Activated CD8-positive, alpha-beta memory T cell treated with anti-CD3 and anti-CD28 coated beads for 36 hours (primary cell): Measurements from ENCODE around the gene BAHCC1. TPM values are rescaled to one million over a fixed set of nuclear protein-coding genes. Genes with fewer than 3 reads are reported as not detected.

Experiments
- CTCF ChIA-PET: fragments of 350-600 bp; sonication (Branson Sonifier 250); formaldehyde crosslinking; loops from one replicate; lab custom pipeline; 2021; ENCODE audit warnings: antibody characterized with exemption; lab: Charles Lee
- POLR2A ChIA-PET: fragments of 350-600 bp; sonication (Branson Sonifier 250); formaldehyde crosslinking; loops from one replicate; lab custom pipeline; 2021; ENCODE audit warnings: antibody characterized with exemption; lab: Charles Lee
- total RNA-seq, 2 experiments: library from RNA; stranded (reverse); gene quantifications; one replicate each; pipeline ENCODE4 v1.2.3, GENCODE V29; 2021

BAHCC1 gene
- total RNA-seq, 2 experiments from 2014 or later: not detected

- ChIA-PET CTCF (no interaction called here), POLR2A (no interaction called here)
Measured at GRCh38 chr17:81403671-81404534, 8.6 kb downstream of the BAHCC1 start.

- CTCF ChIA-PET: no interaction called here
Measured at GRCh38 chr17:81404558-81405165, 9.4 kb downstream of the BAHCC1 start.

DNA sequence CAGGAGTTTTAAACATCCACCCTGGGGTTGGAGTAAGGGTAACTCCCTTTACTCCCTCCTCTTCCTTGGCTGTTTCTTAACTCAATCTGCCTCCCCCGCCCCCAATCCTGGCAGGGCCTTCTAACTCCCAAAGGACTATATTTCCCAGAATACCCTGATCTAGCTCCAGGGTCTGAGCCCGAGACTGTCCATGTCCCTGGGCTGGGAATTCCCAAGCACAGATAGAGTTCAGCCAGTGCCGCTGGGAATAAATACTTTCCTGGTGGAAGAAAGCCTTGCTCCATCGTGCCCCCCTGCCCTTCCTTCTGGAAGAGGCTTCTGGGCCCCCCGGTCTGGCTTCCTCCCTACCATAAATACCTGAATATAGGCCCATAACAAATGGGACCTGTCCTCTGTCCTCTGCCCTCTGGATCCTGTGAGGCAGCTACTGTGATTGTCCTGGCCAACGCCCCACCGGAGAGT lies 10.2 kb downstream of the BAHCC1 start:
- ChIA-PET POLR2A (no interaction called here), CTCF (no interaction called here)

More at GRCh38 chr17:81404558-81405165, 9.4 kb downstream of the BAHCC1 start:
- POLR2A ChIA-PET: no interaction called here

- POLR2A ChIA-PET: no interaction called here
Measured at GRCh38 chr17:81406117-81406953, 11.1 kb downstream of the BAHCC1 start.

DNA sequence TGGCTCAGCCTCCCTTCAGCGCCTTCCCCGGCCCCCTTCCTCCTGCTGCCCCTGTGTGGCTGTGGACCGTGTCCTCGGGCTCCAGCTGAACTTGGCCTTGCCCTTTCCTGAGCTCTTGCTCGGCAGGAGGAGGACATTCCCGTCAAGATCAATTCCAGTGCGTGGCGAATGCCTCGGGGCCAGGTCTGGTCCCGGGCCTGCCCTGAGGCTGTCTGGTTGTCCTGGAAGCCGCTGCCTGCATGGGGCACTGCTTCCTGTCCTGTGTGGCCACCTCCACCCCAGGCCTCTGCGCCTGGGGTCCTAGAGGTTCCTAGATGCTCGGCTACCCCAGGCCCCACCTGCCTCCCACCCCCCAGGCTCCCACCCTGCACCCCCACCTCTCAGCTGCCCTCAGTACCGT lies 12.8 kb downstream of the BAHCC1 start:
- POLR2A ChIA-PET: no interaction called here
- CTCF ChIA-PET: interaction anchor here (1.0 kb wide), 1 partner anchor 14 kb away, joined by 3 read pairs; no protein-coding TSS in a partner anchor

More at GRCh38 chr17:81406117-81406953, 11.1 kb downstream of the BAHCC1 start:
- CTCF ChIA-PET: no interaction called here

- POLR2A ChIA-PET: interaction anchor here (0.5 kb wide), 1 partner anchor 86 kb away, joined by 6 read pairs; no protein-coding TSS in a partner anchor
- CTCF ChIA-PET: no interaction called here
Measured at GRCh38 chr17:81409190-81409935, 14.1 kb downstream of the BAHCC1 start.

DNA sequence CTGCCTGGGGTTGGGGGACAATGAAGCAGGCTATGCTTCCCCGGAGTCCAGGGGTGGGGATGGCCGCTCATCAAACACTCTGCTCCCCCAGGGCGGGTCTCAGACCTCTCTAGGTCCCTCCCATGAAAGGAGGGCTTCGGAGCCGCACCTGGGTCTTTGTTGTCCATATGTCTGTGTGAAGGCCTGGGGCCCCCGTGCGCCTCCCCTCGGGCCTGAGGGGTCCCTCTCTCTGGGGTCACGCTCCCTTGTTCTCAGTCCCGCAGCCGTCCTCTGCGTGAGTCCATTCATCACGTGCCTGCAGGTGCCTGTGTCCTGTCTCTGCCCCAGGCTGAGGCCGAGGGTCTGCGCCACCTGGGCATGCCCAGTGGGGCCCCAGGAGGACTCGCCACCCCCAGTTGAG lies 15.6 kb downstream of the BAHCC1 start:
- ChIA-PET POLR2A (no interaction called here), CTCF (no interaction called here)

DNA sequence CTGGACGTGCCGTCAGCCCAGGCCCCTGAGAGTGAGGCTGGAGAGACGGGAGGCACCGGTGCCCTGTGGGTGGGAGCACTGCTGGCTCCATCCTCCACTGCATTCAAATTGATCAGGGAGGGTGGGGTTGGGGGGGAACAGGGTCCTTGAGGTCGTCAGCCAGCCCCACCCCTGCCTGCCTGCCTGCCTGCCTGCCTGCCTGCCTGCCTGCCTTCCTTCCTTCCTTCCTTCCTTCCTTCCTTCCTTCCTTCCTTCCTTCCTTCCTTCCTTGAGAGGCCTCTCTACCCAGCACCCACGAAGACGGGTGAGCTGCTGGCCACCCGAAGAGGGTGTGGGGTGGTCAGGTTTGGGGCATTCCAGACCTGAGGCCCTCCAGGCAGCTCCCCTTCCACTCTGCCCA lies 16.0 kb downstream of the BAHCC1 start:
- CTCF ChIA-PET: no interaction called here
- POLR2A ChIA-PET: no interaction called here

GRCh38 chr17:81412490-81413093 lies 17.3 kb downstream of the BAHCC1 start:
- ChIA-PET CTCF (no interaction called here), POLR2A (no interaction called here)

GRCh38 chr17:81413497-81414135 lies 18.4 kb downstream of the BAHCC1 start:
- CTCF ChIA-PET: no interaction called here

GRCh38 chr17:81414756-81415516 lies 19.7 kb downstream of the BAHCC1 start:
- POLR2A ChIA-PET: no interaction called here
- CTCF ChIA-PET: no interaction called here

More at GRCh38 chr17:81413497-81414135, 18.4 kb downstream of the BAHCC1 start:
- POLR2A ChIA-PET: no interaction called here

DNA sequence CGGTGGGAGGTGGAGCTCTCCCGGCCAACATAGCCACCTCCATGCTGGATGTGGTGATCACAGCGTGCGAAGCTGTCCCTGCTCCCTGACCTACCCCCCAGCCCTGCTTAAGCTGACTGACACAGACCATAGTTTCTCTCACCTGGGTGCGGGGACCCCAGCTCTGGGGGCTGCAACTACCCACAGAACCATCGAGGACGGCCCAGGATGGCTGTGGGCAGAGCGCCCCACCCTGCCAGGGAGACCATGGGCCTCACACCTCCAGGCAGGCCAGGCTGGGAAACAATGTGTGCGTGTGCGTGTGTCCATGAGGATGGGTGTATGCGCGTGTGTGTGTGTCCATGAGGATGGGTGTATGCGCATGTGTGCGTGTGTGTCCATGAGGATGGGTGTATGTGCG lies 20.4 kb downstream of the BAHCC1 start:
- ChIA-PET CTCF (no interaction called here), POLR2A (no interaction called here)

- POLR2A ChIA-PET: no interaction called here
- CTCF ChIA-PET: no interaction called here
Measured at GRCh38 chr17:81416612-81417011, 21.4 kb downstream of the BAHCC1 start.

- POLR2A ChIA-PET: no interaction called here
- CTCF ChIA-PET: no interaction called here
Measured at GRCh38 chr17:81417049-81417878, 22.0 kb downstream of the BAHCC1 start.

DNA sequence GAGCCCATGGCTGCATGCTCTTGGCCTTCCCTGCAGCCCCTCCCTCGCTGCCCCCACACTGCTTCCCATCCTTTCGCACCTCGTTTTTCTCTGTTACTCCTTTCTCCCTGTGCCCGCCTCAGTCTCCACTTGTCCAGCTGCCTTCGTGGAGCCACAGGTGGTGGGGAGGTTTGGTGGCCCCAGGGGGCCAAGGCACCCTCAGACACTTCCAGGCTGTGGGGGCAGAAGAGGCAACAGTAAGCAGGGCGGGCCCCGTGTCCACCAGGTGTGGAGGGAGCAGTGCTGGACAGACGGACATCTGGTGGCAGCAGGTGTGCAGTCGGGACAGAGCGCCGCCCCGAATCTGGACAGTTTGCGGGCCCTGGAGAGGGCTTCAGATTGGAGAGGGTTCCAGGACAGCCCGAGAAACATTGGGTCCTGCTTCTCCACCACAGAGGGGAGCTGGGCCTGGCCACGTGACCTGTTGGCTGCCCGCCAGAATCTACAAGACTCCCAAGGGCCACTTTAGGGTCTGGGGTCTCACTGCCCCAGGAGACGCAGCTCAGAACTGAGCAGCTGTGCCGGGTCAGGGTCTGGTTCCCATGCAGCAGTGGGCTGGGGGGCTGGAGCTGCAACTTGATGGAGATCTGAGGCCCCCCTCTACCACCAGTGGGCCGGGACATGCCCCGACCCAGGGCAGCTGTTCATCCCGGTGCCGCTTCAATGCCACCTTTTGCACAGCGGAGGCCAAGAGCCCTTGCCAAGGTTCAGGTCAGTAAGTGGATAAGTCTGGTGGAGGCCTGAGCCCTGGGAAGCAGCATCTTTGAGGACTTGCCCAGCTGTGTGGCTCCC lies 22.8 kb downstream of the BAHCC1 start:
- ChIA-PET CTCF (interaction anchor here (0.6 kb wide), 1 partner anchor 92 kb away, joined by 3 read pairs; no protein-coding TSS in a partner anchor), POLR2A (no interaction called here)
